K562 (cell line): ENCODE measurements around the gene SCPEP1. TPM values are rescaled to one million over a fixed set of nuclear protein-coding genes. Genes with fewer than 3 reads are reported as not detected.

Experiments
- CBFA2T2 ChIP-seq: fragments of 450-650 bp; conservative IDR thresholded peaks from 2 replicates; pipeline ENCODE4 v1.6.1; 2017; ENCODE audit warnings: mild to moderate bottlenecking
- EWSR1 ChIP-seq: fragments of 450-650 bp; IDR thresholded peaks from 2 replicates; pipeline ENCODE4 v1.6.1; 2018; ENCODE audit warnings: borderline replicate concordance, mild to moderate bottlenecking, low read depth, moderate library complexity; ENCODE audit not compliant: partially characterized antibody
- KLF16 ChIP-seq: IDR thresholded peaks from 2 replicates; pipeline ENCODE4 v1.6.1; 2016; ENCODE audit warnings: antibody characterized with exemption
- NCOR1 ChIP-seq: fragments of 450-650 bp; IDR thresholded peaks from 2 replicates; pipeline ENCODE4 v1.6.1; 2016; ENCODE audit warnings: mild to moderate bottlenecking, moderate library complexity
- TCF3 ChIP-seq: sonication (generic); formaldehyde crosslinking; IDR thresholded peaks from 2 replicates; pipeline ENCODE4 v1.4.0; 2020; ENCODE audit warnings: mild to moderate bottlenecking, missing genetic modification reagents
- TEAD4 ChIP-seq, 2 experiments: sonication (generic) in 1 of 2; formaldehyde crosslinking in 1 of 2; IDR thresholded peaks; 2 replicates each; pipeline versions ENCODE4 v1.6.1 to v1.8.0; 2012 to 2022; ENCODE audit warnings: borderline replicate concordance in 1 of 2, inconsistent platforms in 1 of 2, low read length in 1 of 2, mild to moderate bottlenecking in 1 of 2, missing genetic modification reagents in 1 of 2
- polyA plus RNA-seq, 8 experiments: library from polyadenylated mRNA; depleted of rRNA in 4 of 8; stranded (reverse) in 5 of 8; unstranded in 3 of 8; fragments of >200 nt; fragmentation: Nextera tagmentation in 2 of 8; fragmentation: Illumina TruSeq in 1 of 8; extraction: Ambion mirVana in 2 of 8; extraction: Trizol in 1 of 8; gene quantifications; 2 replicates each; pipeline versions ENCODE4 v1.2.1 to v1.2.3, GENCODE V29; 2011 to 2014; ENCODE audit warnings: inconsistent platforms in 1 of 8, missing spikeins in 1 of 8
- total RNA-seq, 7 experiments: library from RNA; depleted of rRNA in 6 of 7; stranded (reverse); fragments of >200 nt in 6 of 7; fragmentation: Illumina TruSeq in 2 of 7; extraction: Trizol in 2 of 7; gene quantifications; 2 replicates each; pipeline versions ENCODE4 v1.2.1 to v1.2.3, GENCODE V29; 2011 to 2021; ENCODE audit warnings: low replicate concordance in 1 of 7
- TF ChIP-seq, protein P1 (sequence below): fragments of 450-650 bp; IDR thresholded peaks from 2 replicates; pipeline ENCODE4 v1.6.1; 2016; ENCODE audit warnings: mild to moderate bottlenecking, moderate library complexity

The SCPEP1 gene
- total and polyA plus RNA-seq, 9 of the 15 experiments (the other 6 are each of a cell fraction or from before 2014, with no cell fraction given) = 5.1 to 14.8 (median 7.2) TPM

DNA sequence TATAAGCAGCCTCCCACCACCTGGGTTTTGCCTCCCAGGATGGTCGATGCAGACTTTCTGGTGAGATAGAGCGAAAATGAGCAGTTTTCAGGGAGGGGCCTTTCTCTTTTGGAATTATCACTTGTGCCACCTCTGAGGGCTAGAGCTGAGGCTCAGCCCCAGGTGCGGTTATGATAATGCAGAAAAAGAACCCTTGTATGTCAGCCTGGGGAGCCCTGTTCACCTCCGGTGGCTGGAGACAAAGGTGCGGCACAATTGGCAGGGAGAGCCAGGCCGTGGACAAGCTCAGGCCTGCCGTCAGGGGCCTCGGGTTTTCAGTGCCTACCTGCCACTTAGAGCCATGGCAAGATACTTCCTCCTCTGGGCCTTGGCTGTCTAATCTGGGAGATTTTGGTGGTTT is 4.4 kb downstream of the SCPEP1 start (continued):
- TF ChIP-seq, protein P1, sequence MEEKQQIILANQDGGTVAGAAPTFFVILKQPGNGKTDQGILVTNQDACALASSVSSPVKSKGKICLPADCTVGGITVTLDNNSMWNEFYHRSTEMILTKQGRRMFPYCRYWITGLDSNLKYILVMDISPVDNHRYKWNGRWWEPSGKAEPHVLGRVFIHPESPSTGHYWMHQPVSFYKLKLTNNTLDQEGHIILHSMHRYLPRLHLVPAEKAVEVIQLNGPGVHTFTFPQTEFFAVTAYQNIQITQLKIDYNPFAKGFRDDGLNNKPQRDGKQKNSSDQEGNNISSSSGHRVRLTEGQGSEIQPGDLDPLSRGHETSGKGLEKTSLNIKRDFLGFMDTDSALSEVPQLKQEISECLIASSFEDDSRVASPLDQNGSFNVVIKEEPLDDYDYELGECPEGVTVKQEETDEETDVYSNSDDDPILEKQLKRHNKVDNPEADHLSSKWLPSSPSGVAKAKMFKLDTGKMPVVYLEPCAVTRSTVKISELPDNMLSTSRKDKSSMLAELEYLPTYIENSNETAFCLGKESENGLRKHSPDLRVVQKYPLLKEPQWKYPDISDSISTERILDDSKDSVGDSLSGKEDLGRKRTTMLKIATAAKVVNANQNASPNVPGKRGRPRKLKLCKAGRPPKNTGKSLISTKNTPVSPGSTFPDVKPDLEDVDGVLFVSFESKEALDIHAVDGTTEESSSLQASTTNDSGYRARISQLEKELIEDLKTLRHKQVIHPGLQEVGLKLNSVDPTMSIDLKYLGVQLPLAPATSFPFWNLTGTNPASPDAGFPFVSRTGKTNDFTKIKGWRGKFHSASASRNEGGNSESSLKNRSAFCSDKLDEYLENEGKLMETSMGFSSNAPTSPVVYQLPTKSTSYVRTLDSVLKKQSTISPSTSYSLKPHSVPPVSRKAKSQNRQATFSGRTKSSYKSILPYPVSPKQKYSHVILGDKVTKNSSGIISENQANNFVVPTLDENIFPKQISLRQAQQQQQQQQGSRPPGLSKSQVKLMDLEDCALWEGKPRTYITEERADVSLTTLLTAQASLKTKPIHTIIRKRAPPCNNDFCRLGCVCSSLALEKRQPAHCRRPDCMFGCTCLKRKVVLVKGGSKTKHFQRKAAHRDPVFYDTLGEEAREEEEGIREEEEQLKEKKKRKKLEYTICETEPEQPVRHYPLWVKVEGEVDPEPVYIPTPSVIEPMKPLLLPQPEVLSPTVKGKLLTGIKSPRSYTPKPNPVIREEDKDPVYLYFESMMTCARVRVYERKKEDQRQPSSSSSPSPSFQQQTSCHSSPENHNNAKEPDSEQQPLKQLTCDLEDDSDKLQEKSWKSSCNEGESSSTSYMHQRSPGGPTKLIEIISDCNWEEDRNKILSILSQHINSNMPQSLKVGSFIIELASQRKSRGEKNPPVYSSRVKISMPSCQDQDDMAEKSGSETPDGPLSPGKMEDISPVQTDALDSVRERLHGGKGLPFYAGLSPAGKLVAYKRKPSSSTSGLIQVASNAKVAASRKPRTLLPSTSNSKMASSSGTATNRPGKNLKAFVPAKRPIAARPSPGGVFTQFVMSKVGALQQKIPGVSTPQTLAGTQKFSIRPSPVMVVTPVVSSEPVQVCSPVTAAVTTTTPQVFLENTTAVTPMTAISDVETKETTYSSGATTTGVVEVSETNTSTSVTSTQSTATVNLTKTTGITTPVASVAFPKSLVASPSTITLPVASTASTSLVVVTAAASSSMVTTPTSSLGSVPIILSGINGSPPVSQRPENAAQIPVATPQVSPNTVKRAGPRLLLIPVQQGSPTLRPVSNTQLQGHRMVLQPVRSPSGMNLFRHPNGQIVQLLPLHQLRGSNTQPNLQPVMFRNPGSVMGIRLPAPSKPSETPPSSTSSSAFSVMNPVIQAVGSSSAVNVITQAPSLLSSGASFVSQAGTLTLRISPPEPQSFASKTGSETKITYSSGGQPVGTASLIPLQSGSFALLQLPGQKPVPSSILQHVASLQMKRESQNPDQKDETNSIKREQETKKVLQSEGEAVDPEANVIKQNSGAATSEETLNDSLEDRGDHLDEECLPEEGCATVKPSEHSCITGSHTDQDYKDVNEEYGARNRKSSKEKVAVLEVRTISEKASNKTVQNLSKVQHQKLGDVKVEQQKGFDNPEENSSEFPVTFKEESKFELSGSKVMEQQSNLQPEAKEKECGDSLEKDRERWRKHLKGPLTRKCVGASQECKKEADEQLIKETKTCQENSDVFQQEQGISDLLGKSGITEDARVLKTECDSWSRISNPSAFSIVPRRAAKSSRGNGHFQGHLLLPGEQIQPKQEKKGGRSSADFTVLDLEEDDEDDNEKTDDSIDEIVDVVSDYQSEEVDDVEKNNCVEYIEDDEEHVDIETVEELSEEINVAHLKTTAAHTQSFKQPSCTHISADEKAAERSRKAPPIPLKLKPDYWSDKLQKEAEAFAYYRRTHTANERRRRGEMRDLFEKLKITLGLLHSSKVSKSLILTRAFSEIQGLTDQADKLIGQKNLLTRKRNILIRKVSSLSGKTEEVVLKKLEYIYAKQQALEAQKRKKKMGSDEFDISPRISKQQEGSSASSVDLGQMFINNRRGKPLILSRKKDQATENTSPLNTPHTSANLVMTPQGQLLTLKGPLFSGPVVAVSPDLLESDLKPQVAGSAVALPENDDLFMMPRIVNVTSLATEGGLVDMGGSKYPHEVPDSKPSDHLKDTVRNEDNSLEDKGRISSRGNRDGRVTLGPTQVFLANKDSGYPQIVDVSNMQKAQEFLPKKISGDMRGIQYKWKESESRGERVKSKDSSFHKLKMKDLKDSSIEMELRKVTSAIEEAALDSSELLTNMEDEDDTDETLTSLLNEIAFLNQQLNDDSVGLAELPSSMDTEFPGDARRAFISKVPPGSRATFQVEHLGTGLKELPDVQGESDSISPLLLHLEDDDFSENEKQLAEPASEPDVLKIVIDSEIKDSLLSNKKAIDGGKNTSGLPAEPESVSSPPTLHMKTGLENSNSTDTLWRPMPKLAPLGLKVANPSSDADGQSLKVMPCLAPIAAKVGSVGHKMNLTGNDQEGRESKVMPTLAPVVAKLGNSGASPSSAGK = no peak
- TF ChIP-seq TEAD4 (IDR thresholded peaks at IDR 0.05; ENCODE audit: low read length) (peak; percentile 49; the same call in 1 of the 2 replicates), TEAD4 (CRISPR knock-in tag; IDR thresholded peaks at IDR 0.05; ENCODE audit: borderline replicate concordance) (no peak), CBFA2T2 (peak; percentile 78), TCF3 (peak; percentile 64), KLF16 (peak; percentile 54; the same call in 1 of the 2 replicates), NCOR1 (peak; percentile 59; the same call in 1 of the 2 replicates), EWSR1 (no peak)
